ENCODE data around the gene TXNRD3. TPM values are rescaled to one million over a fixed set of nuclear protein-coding genes. Genes with fewer than 3 reads are reported as not detected.

The TXNRD3 gene
- total RNA-seq, 1 experiment from 2014 or later: 8.1 TPM

DNA sequence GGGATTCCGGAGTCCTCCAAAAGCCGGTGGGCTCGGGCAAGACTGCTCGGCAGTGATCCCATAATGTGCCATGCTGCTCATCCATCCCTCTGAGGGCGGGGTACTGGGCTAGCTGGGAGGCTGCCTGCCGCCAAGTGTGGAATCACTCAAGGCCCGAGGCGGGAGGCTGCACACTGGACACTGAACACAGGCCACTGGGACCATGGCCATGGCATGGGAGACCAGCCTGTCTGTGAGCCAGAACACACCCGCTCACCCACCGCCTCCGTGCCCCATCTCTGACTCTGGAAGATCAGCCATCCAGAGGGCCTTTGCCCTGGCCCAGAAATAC lies 97.5 kb downstream of the TXNRD3 start:
- H2BK12ac ChIP-seq (ENCODE audit: insufficient read length, low read depth, low read length): no peak overlapping the region
- no peaks in the 10 kb centered on the region for H3K9me3 ChIP-seq (ENCODE audit: control insufficient read depth, low read depth, low read length)
- no peaks in the 10 kb centered on the region for H3K79me2 ChIP-seq (ENCODE audit: insufficient read depth, low read length)
- H3K56ac ChIP-seq (ENCODE audit: insufficient read length, low read depth, low read length): no peak overlapping the region
- H2BK15ac ChIP-seq (ENCODE audit: low read depth, low read length): no peak overlapping the region
- DNase-seq: peak; percentile 22
- H3K4me2 ChIP-seq (ENCODE audit: insufficient read depth, insufficient read length, low read length): no peak overlapping the region
- H4K20me1 ChIP-seq (ENCODE audit: control insufficient read depth, insufficient read depth, insufficient read length): no peaks in the 10 kb centered on the region
- H3K27ac Mint-ChIP-seq: no peak overlapping the region
- no peak overlapping the region for H4K91ac ChIP-seq (ENCODE audit: insufficient read length, low read depth, low read length)
- H3K23me2 ChIP-seq (ENCODE audit: insufficient read length, low read depth, low read length, poor library complexity, severe bottlenecking): no peaks in the 10 kb centered on the region
- H3K4me3 Mint-ChIP-seq: no peak overlapping the region
- no peak overlapping the region for H4K5ac ChIP-seq (ENCODE audit: insufficient read length, low read depth, low read length)
- H3K23ac ChIP-seq (ENCODE audit: insufficient read length, low read depth, low read length): no peak overlapping the region
- H3K79me1 ChIP-seq (ENCODE audit: insufficient read depth, low read depth, low read length, poor library complexity, severe bottlenecking): no peaks in the 10 kb centered on the region
- no peak overlapping the region for H2AFZ ChIP-seq (ENCODE audit: low read length)
- H3T11ph ChIP-seq (ENCODE audit: low read length): no peak overlapping the region
- no peak overlapping the region for H2AK5ac ChIP-seq (ENCODE audit: insufficient read length, low read length)
- no peaks in the 10 kb centered on the region for H3K4me1 ChIP-seq (ENCODE audit: insufficient read depth, low read length)
- no peak overlapping the region for H3K9ac ChIP-seq (ENCODE audit: extremely low read depth, insufficient read length, low read length)
- H3K36me3 Mint-ChIP-seq (ENCODE audit: insufficient read depth in 1 of 3, low read depth in 3 of 3): no peaks in the 10 kb centered on the region
- H2BK5ac ChIP-seq (ENCODE audit: insufficient read length, low read length): no peak overlapping the region
- H3K4ac ChIP-seq (ENCODE audit: low read depth, low read length): no peak overlapping the region
- H3K9me3 Mint-ChIP-seq: no peaks in the 10 kb centered on the region
- no peak overlapping the region for H4K8ac ChIP-seq (replicated peaks; ENCODE audit: insufficient read length, low read depth, low read length)
- no peaks in the 10 kb centered on the region for H3K27me3 ChIP-seq (ENCODE audit: insufficient read depth, low read length)
- no peak overlapping the region for H2BK20ac ChIP-seq (ENCODE audit: low read depth, low read length, poor library complexity, severe bottlenecking)
- no peaks in the 10 kb centered on the region; the same call in none of the 2 replicates for H3K27me3 Mint-ChIP-seq (ENCODE audit: low read depth)
- no peak overlapping the region for H2BK120ac ChIP-seq (ENCODE audit: low read depth, low read length, poor library complexity, severe bottlenecking)
- TF ChIP-seq, protein P1, sequence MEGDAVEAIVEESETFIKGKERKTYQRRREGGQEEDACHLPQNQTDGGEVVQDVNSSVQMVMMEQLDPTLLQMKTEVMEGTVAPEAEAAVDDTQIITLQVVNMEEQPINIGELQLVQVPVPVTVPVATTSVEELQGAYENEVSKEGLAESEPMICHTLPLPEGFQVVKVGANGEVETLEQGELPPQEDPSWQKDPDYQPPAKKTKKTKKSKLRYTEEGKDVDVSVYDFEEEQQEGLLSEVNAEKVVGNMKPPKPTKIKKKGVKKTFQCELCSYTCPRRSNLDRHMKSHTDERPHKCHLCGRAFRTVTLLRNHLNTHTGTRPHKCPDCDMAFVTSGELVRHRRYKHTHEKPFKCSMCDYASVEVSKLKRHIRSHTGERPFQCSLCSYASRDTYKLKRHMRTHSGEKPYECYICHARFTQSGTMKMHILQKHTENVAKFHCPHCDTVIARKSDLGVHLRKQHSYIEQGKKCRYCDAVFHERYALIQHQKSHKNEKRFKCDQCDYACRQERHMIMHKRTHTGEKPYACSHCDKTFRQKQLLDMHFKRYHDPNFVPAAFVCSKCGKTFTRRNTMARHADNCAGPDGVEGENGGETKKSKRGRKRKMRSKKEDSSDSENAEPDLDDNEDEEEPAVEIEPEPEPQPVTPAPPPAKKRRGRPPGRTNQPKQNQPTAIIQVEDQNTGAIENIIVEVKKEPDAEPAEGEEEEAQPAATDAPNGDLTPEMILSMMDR (conservative IDR thresholded peaks at IDR 0.05): no peak
- H3K18ac ChIP-seq (ENCODE audit: insufficient read length, low read depth, low read length): no peak overlapping the region
- H3K14ac ChIP-seq (ENCODE audit: insufficient read depth, low read length): no peak overlapping the region
- H3K4me1 Mint-ChIP-seq: peaks cover 4 to 5% of the 10 kb centered on the region in 2 experiments; a peak in 2 of 4 replicates
- no CpG with 5 or more reads among the region's 11 CpGs for WGBS (ENCODE audit: extremely low coverage, insufficient read length, low lambda C conversion rate)
- H3K27ac ChIP-seq (ENCODE audit: insufficient read length, low read depth, low read length): no peak overlapping the region

Other genes with a start within 250 kb of the TXNRD3 start
- 26.9 and 28.3 TPM in 2 replicates for gene ZXDC, start 179.2 kb downstream of the TXNRD3 start, total RNA-seq (2021)
- not detected in 2 replicates for gene UROC1, start 137.4 kb downstream of the TXNRD3 start, total RNA-seq (2021)
- gene CHST13, start 131.0 kb downstream of the TXNRD3 start, total RNA-seq (2021): 0.85 and 0.99 TPM in 2 replicates
- gene C3orf22, start 96.2 kb downstream of the TXNRD3 start, total RNA-seq (2021): not detected in 2 replicates
- gene CHCHD6, start 49.1 kb upstream of the TXNRD3 start, total RNA-seq (2021): 32.2 and 34.2 TPM in 2 replicates

Measured in H9 (cell line).